NCI-H446 treated with DMSO at 0.1 percent for 48 hours (cell line): ENCODE results near the gene CIRBP.

Experiments
- DNase-seq: peaks from one replicate; lab custom pipeline; 2025; lab: John Stamatoyannopoulos, UW

Gene CIRBP

DNA sequence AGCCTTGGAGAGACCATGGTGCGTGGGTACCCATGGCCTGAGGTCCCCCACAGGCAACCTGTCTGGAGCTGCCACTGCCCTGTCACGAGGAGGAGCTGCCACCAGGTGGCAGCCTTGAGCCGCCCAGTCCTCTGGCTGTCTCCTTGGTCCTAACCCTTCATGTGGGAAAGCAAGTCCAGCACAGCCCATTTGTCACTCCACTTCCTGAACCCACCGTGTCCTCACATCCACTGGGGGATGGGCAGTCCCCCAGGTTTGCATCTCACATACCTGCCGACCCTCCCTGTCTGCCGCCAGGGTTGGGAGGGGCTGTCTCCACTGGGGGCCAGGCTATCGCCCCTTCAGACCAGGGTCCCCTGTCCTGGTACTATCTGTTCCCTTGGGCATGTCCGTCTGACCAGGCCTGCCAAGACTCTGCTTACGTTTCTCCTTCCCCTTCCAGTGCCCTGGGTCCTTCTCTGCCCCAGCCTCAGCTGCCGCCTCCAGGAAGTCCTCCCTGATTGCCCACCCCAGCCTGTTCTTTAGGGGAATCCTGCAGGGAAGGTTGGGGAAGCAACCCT, 10.7 kb downstream of the CIRBP start:
- DNase-seq: peak; percentile 45

DNA sequence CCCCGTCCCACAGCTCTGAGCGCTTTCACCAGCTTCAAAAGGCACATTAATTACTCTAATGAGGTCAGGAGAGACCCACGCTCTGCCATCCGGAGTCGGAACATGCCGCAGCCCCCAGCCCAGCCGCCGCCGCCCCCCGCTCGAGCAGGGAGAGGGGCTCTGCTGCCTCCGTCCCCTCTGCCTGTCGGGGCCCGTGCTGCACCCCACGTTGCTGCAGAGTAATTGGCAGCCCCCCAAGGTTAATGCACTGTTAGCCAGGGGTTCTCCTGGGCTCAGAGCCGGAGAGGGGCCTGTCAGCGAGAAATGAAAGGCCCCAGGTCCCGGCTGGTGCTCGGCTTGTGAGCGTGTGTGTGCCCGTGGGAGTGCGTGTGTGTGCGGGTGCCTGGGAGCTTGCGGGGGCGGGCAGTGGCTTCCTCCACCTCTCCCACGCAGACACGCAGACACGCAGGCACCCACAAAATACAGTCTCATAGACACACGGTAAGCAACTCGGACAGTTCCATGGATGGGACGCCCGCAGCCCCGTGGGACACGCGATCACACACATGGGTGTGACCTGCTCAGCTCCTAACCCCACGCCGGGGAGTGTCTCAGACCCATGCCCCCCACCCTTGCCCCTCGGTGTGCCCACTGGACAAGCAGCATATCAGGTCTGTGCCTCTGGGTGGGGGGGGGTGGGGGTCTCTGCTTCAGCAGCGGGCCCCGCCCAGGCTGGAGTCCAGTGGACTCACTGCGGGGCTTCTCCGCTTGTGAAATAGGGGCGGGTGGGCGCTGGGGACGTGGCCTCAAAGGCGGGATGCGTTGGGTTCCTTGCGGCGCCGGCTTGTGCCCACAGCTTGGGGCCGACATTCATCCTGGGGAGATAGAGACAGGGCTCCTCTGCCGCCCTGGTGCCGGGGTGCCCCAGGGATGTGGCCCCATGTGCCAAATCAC, 11.8 kb downstream of the CIRBP start:
- no peak for DNase-seq

GRCh38 chr19:1281569-1282287, 12.6 kb downstream of the CIRBP start:
- DNase-seq: no peak

DNA sequence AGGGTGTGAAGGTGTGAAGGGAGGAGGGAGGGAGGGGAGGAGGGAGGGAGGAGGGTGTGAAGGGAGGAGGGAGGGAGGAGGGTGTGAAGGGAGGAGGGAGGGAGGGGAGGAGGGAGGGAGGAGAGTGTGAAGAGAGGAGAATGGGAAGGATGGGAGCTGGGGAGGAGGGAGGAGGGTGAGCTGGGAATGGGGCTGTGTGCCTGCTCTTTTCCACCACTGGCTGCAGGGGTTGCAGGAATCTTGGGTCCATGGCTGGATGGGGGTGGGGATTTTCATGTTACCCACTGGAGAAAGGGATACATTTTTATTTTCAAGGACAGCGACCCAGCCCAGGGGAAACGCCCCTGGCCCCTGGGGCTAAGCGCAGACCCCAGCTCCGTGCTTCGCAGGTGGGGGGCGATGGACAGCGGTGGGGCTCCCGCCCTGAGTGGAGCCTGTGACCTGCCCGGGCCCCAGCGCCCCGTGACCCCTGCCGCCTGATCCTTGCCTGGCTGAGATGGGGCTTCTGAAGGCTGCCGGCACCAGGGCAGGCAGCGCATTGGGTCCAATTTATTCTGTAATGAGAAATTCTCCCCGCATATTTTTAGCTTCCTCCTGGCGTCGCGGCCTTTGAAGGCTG, 13.6 kb downstream of the CIRBP start:
- no peak for DNase-seq

DNA sequence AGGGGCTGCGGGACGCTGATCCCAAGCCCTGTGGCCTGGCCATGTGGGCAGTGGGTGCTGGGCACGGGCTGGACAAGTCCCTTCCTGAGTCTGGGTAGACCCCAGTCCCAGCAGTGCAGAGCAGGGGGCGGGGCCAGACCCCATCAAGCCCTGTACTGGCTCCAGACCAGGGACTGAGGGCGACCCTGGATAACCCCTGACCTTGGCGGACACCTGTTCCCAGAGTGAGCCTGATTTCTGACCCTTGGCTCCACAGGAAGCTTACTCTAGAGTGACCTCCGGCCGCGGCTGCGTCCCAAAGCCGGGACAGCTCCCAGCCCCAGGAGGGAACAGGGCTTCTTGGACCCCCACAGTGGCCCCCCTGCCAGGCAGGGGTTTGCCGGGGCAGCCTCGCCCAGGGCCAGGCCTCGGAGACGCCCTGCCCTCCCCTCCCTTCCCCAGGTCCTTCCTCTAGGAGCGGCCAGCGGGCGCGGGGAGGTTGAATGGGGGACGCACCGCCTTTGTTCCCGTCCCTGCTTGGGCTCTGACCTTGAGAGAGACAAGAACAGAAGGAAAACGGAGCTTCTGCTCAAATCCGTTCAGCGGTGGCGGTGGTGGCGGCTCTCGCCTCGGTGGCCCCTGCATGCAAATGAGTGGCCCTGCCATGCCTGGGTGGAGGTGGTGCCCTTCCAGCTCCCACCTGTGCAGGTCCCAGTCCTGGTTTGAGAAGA, 14.2 kb downstream of the CIRBP start:
- DNase-seq: no peak

DNA sequence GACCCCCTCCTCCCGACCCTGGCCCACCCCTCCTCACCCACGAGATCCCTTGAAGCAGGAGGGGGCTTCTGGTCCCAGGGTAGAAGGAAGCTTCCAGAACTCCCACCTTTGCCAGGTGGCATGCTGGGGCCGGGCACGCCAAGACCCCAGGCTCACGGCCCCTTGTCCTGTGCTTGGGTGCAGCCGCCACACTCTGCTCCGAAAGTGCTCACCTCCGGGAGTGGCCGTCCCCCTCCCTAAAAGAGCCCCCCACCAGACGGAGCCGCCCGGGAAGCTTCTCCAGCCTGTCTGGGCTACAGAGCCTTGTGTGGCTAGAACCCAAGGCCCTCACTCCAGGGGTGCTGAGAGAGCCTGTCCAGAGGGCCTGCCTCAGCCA, 14.8 kb downstream of the CIRBP start:
- no peak for DNase-seq

DNA sequence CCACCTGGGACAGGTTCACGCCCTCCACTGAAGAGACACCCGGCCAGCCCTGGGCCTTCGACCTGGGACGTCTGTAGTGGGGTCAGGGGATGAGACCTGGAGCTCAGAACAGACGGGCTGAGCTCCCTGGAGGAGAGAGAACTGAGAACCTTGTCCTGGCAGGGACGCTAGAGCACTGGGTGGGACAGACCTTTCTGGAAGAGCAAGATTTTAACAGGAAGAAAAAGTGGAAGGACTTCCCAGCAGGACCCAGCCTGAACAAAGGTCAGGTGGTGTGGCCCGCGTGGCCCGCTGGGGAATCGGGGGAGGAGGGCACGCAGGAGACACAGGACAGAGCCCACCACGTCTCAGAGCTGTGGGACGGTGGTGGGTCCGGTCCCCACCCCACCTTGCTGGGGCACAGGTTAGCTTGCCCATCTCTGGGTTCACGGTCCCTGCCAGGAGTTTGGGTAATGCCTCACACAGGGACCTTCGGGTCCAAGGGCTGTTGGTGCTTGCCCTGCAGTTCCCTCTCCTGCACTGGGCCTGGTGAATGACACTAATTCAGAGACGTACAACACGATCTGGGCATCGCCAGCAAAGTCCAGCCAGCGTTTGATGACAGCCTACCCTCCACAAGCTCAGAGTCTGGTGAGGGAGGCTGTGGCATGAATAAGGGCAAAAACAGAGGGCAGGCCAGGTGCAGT, 15.3 kb downstream of the CIRBP start:
- no peak for DNase-seq

DNA sequence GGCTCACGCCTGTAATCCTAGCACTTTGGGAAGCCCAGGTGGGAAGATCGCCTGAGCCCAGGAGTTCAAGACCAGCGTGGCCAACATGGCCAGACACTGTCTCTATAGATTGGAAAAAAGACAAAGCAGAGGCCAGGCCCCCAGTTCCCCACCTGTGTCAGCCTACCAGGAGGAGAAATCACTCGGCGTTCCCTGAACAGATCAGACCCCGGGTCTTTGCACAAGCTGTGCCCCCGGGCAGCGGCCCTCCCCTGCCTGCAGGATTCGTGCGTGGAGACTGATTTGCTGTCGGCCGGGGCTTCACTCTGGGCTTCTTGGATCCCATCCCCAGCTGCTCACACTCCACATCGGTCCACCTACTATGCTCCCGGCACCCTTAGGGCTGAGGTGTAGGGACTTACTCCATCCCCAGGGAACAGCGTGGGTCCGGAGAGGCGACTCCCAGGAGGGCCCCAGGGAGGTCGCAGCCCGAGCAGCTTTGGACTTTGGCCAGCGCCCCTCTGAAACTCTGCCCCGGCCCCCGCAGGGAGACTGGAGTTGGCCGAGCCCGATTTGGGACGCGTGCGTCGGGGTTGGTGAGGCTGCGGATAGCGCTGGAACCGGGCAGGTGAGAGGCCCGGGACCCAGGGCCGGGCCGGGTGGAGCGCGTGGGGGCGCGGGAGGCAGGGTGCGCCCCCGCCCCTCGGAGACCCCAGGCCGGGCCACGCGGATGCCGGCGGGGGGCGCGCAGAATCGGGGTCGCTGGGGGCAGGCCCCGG, 16.0 kb downstream of the CIRBP start:
- DNase-seq: no peak

DNA sequence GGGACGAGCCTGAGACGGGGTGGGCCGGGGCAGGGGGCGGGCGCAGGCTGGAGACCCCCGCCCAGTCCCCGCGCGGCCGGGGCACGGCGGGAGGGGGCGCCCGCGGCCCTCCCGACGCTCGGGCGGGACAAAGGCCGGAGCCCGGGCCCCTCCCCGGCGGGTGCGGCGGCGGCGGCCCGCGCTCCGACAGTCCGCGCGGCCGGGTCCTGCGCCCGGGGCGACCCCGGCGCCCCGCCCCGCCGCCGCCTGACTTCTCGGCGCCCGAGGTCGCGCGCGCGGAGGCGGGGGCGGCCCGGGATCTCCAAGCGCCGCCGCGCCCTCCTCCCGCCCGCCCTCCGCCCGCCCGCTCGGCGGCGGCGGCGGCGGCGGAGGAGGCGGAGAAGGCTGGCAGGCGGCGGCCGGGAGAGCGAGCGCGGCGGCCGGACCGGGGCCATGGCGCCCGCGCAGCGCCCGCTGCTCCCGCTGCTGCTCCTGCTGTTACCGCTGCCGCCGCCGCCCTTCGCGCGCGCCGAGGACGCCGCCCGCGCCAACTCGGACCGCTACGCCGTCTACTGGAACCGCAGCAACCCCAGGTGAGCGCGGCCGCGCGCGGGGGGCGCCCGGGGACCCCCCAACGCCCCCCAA, 16.7 kb downstream of the CIRBP start, which contains the start of gene EFNA2:
TSS of gene EFNA2 (plus strand) at position 137 of the 624 bp plus-strand sequence. CDS start at position 433, 296 bp downstream.
- no peak for DNase-seq

DNA sequence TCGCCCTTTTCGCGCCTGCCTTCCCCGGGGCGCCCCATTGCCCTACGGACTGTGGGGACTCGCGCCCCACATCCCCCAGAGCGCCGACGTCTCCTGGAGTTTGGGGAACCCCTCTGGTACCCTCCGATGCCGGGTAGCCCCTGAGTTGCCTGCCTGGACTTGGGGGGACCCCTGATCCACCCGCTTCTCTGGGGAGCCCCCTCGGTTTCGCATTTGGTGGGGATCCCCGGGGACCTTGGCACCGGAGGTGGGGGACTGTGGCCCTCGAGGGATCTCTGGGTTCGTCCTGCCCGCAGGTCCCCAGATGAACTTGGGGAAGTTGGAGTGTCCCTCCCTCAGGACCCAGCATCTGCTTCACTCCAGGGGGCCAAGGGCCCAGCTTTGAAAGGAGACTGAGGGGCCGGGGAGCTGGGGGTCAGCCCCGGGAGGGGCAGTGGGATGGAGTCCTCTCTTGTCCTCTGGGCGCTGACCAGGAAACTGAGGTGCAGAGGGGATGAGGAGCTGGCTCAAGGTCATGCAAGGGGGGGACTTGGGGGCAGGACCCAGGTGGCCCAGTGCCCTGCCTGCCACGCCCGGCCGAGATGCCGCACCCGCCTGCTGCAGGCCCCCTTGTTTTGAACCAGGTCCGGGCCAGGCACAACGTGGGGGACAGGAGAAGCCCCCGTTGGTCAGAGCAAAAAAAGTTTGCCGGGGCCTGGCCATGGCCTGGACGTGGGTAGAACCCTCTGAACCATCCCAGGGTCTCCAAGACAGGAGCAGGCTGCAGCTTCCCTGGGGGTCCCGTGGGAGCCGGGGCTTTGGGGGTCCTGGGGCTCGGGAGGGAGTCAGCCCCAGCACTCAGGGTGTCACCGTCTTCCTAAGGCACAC, 17.6 kb downstream of the CIRBP start:
- DNase-seq: no peak

- no peak for DNase-seq
Observed at GRCh38 chr19:1287354-1288225, 18.5 kb downstream of the CIRBP start.

DNA sequence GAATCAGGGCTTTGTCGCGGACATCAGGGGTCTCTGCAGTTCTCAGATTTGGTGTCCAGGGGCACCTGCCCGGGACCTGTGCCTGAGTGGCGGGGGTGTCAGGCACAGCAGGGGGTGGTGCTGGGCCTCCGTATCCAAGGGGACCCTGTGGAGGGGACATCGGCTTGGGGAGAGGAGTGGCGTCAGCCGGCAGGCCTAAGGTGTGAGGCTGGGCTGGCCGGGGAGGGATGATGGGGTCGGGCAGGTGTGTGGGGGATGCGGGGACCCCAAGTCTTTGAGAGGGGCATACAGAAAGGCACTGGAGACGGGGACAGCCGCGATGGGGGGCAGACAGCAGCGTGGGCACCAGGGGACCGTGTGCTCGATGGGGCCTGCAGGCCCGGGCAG, 19.1 kb downstream of the CIRBP start:
- DNase-seq: no peak

- DNase-seq: no peak
Observed at GRCh38 chr19:1288833-1289685, 19.9 kb downstream of the CIRBP start.

- DNase-seq: no peak
Observed at GRCh38 chr19:1289686-1290025, 20.5 kb downstream of the CIRBP start.

GRCh38 chr19:1290196-1290702, 21.1 kb downstream of the CIRBP start:
- DNase-seq: no peak

DNA sequence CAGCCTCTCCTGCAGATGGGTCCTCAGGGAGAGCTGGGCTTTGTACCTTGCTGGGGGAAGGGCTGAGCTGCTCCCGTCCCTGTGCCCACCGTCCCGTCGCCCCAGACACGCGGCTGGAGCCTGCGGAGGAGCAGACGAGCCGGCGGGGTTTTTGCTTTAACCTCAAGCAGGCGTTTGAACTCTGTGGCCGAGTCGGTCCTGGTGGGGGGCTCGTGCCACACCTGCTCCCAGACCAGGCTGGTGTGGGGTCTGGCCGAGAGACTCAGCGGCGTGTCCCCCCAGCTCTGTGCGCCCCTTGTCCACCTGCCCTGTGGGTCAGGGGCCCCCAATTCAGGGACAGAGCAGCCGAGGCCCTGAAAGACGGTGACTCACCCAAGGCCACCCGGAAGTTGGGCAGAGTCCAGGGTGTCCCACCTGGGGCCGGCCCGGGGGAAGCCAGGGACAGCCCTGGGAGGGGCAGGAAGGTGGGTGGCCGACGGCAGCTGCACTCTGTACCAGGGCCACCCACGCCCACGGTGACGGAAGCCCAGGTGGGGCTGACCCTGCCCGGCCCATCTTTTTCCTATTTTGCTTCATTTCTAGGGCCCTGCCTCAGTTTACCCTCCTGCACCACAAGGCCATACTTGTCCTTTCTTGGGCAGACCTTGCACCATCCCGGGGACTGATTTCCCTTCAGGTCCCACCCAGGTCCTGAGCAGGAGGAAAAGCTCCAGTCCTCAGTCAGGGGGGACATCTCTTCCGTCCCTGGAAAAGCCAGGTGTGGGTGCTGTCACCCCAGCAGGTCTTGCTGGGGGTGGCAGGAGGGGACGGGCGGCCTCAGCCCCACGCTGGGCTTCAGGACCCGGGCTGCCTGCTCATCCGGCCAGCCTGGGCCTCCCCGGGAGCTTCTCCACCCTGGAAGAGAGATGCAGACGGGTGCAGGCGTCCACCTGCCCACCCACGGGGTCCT, 21.8 kb downstream of the CIRBP start:
- no peak for DNase-seq
